ENCODE measurements around the gene METTL22.

- TF ChIP-seq POLR2A (IDR thresholded peaks at IDR 0.05) (no peak), CTCF (IDR thresholded peaks at IDR 0.05) (no peak)
These were observed 4.1 kb downstream of the METTL22 start for GRCh38 chr16:8625491-8626087.

All from body of pancreas (tissue), 4 donors.